Liver (tissue), 9 donors: ENCODE measurements around the gene SLC25A14. TPM values are rescaled to one million over a fixed set of nuclear protein-coding genes. Genes with fewer than 3 reads are reported as not detected.

Experiments used
- DNase-seq: peaks from one replicate; pipeline ENCODE4 v3.0.0-alpha.2; 2017; ENCODE audit warnings: low spot score
- H3K27ac ChIP-seq, 2 donors: one replicate each; pipeline ENCODE4 v1.7.0; 2013; ENCODE audit warnings: inconsistent platforms in 2 of 2, low read length in 2 of 2, control low read depth in 1 of 2, low read depth in 1 of 2, mild to moderate bottlenecking in 1 of 2
- H3K27me3 ChIP-seq, 4 donors: one replicate each; pipeline versions ENCODE4 v1.6.1 to v1.7.0; 2013; ENCODE audit warnings: low read length in 3 of 4, inconsistent platforms in 1 of 4, mild to moderate bottlenecking in 1 of 4, moderate library complexity in 1 of 4; ENCODE audit not compliant: control insufficient read depth in 4 of 4, insufficient read depth in 4 of 4
- H3K36me3 ChIP-seq, 4 donors: one replicate each; pipeline versions ENCODE4 v1.6.1 to v1.7.0; 2013; ENCODE audit warnings: low read length in 3 of 4, mild to moderate bottlenecking in 3 of 4, low read depth in 1 of 4, moderate library complexity in 1 of 4; ENCODE audit not compliant: control insufficient read depth in 4 of 4, insufficient read depth in 3 of 4
- H3K4me1 ChIP-seq, 4 donors: one replicate each; pipeline versions ENCODE4 v1.6.1 to v1.7.0; 2013; ENCODE audit warnings: low read length in 3 of 4, mild to moderate bottlenecking in 3 of 4, moderate library complexity in 1 of 4; ENCODE audit not compliant: control insufficient read depth in 4 of 4, insufficient read depth in 4 of 4
- H3K4me3 ChIP-seq, 3 donors: one replicate each; pipeline versions ENCODE4 v1.6.1 to v1.7.0; 2013; ENCODE audit warnings: low read length in 3 of 3, control low read depth in 1 of 3, low read depth in 1 of 3, mild to moderate bottlenecking in 1 of 3
- H3K9ac ChIP-seq, 2 donors: one replicate each; pipeline ENCODE4 v1.7.0; 2013; ENCODE audit warnings: low read length in 2 of 2, mild to moderate bottlenecking in 2 of 2, moderate library complexity in 2 of 2, control low read depth in 1 of 2, low read depth in 1 of 2
- H3K9me3 ChIP-seq, 4 donors: one replicate each; pipeline versions ENCODE4 v1.6.1 to v1.7.0; 2013; ENCODE audit warnings: low read length in 3 of 4; ENCODE audit not compliant: control insufficient read depth in 4 of 4
- ATF3 ChIP-seq: IDR thresholded peaks from 2 replicates; pipeline ENCODE4 v1.6.1; 2016; ENCODE audit warnings: antibody characterized with exemption
- CTCF ChIP-seq: fragments of 150-350 bp; IDR thresholded peaks from 2 replicates; pipeline ENCODE4 v1.5.1; 2017; ENCODE audit warnings: improper control_type of control experiment, low read depth, low read length; ENCODE audit not compliant: missing input control
- EGR1 ChIP-seq, 2 donors: IDR thresholded peaks; 2 replicates each; pipeline ENCODE4 v1.6.1; 2016 to 2018; ENCODE audit warnings: antibody characterized with exemption in 2 of 2, low read depth in 2 of 2
- FOXA2 ChIP-seq: IDR thresholded peaks from 2 replicates; pipeline ENCODE4 v1.6.1; 2016; ENCODE audit warnings: antibody characterized with exemption
- GABPA ChIP-seq, 2 donors: IDR thresholded peaks in 1 of 2; conservative IDR thresholded peaks in 1 of 2; 2 replicates each; pipeline ENCODE4 v1.6.1; 2016; ENCODE audit warnings: antibody characterized with exemption in 2 of 2, mild to moderate bottlenecking in 1 of 2, moderate library complexity in 1 of 2
- HNF4A ChIP-seq, 2 donors: conservative IDR thresholded peaks; 2 replicates each; pipeline ENCODE4 v1.6.1; 2016; ENCODE audit warnings: antibody characterized with exemption in 2 of 2, mild to moderate bottlenecking in 2 of 2
- HNF4G ChIP-seq: IDR thresholded peaks from 2 replicates; pipeline ENCODE4 v1.6.1; 2016; ENCODE audit warnings: antibody characterized with exemption
- NR2F2 ChIP-seq: IDR thresholded peaks from 2 replicates; pipeline ENCODE4 v1.6.1; 2016; ENCODE audit warnings: antibody characterized with exemption
- RAD21 ChIP-seq, 2 donors: IDR thresholded peaks; 2 replicates each; pipeline ENCODE4 v1.6.1; 2016; ENCODE audit warnings: antibody characterized with exemption in 2 of 2, mild to moderate bottlenecking in 2 of 2
- RXRA ChIP-seq, 2 donors: IDR thresholded peaks; 2 replicates each; pipeline ENCODE4 v1.6.1; 2017 to 2018; ENCODE audit warnings: antibody characterized with exemption in 2 of 2, mild to moderate bottlenecking in 1 of 2
- SP1 ChIP-seq: IDR thresholded peaks from 2 replicates; pipeline ENCODE4 v1.6.1; 2018; ENCODE audit warnings: antibody characterized with exemption, mild to moderate bottlenecking
- TAF1 ChIP-seq: conservative IDR thresholded peaks from 2 replicates; pipeline ENCODE4 v1.6.1; 2016; ENCODE audit warnings: antibody characterized with exemption, mild to moderate bottlenecking
- ZBTB33 ChIP-seq: IDR thresholded peaks from 2 replicates; pipeline ENCODE4 v1.6.1; 2016; ENCODE audit warnings: antibody characterized with exemption
- WGBS: extraction: QIAGEN DNeasy Blood & Tissue Kit; methylation state at CpG from one replicate; pipeline ENCODE4 v1.1.7; 2013; 5-methylcytosine and 5-hydroxymethylcytosine counted together
- polyA plus RNA-seq, 2 donors: library from polyadenylated mRNA; stranded (reverse) in 1 of 2; unstranded in 1 of 2; fragments of 200-250 nt in 1 of 2; fragments of >200 nt in 1 of 2; fragmentation: Nextera tagmentation in 1 of 2; extraction: Ambion mirVana in 1 of 2; gene quantifications; one replicate each; pipeline versions ENCODE4 v1.2.1 to v1.2.3, GENCODE V29; 2013 to 2015
- total RNA-seq, 2 donors: library from RNA; depleted of rRNA; stranded (reverse); fragments of >200 nt; gene quantifications; one replicate each; pipeline ENCODE4 v1.2.3, GENCODE V29; 2014
- TF ChIP-seq, protein P1 (sequence below): IDR thresholded peaks from 2 replicates; pipeline ENCODE4 v1.6.1; 2016; ENCODE audit warnings: antibody characterized with exemption, mild to moderate bottlenecking
- TF ChIP-seq, protein P2 (sequence below): IDR thresholded peaks from 2 replicates; pipeline ENCODE4 v1.6.1; 2016; ENCODE audit warnings: antibody characterized with exemption
- donor health status: healthy.
- donor health status: healthy.
- donor health status: healthy.
- donor health status: healthy.
- donor health status: healthy.

Gene SLC25A14
- total and polyA plus RNA-seq, 4 donors, result 2.7 to 5.8 (median 4.7) TPM

DNA sequence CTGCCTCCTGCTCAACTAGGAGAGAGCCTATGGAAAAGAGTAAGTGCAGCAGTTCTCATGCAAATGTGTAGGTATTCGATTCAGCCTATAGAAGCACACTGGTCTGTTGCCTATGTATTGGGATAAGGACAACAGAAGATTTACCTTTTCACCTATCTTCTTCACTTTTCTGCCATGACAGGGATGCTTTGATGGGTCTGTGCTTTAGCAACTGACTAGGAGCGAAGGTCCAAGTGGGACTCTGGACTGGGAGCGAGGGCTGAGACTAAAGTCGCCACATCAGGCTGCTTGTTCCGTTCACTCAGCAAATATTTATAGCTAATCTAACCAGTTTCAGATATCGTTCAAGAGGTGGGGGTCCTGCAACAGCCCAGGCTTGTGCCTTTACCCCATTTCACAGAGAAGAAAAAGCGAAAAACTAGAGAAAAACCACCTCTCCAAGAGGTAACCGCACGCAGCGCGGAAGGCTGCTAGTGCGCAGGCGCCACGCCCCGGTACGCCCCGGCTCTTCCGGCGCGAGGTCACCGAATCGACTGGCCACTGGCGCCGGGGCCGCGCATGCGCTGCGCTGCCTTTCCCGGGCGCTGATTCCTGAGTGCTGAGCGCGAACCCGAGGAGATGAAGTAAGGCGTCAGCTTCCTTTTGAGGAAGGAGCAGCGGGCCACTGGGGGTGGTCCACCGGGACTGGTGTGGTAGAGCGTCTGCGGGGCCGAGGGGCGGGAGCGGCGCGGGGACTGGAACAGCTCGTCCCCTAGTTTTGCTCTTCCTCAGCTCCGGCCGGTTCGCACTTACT is 61.9 kb downstream of the SLC25A14 start, which contains the start of gene RBMX2 (continued):
- no peak for TF ChIP-seq NR2F2
- no peak for TF ChIP-seq RAD21 (IDR thresholded peaks at IDR 0.05)

- DNase-seq, result no peak
- under 1% methylated on average over 13 of the region's 13 CpGs for WGBS
- H3K27me3 ChIP-seq, result peaks cover 0 to 3% (median 0%) of the 10 kb centered on the region in 4 donors
- H3K36me3 ChIP-seq, result peaks cover 0 to 3% (median 0%) of the 10 kb centered on the region in 4 donors
- TF ChIP-seq SP1 (no peak), ATF3 (no peak), FOXA2 (no peak), EGR1 (IDR thresholded peaks at IDR 0.05; ENCODE audit: low read depth in 2 of 2) (no peak), CTCF (no peak), HNF4A (conservative IDR thresholded peaks at IDR 0.05) (no peak), GABPA (IDR thresholded peaks at IDR 0.05 in 1 of 2, conservative IDR thresholded peaks at IDR 0.05 in 1 of 2) (no peak), RXRA (IDR thresholded peaks at IDR 0.05) (no peak)
- TF ChIP-seq, protein P1, sequence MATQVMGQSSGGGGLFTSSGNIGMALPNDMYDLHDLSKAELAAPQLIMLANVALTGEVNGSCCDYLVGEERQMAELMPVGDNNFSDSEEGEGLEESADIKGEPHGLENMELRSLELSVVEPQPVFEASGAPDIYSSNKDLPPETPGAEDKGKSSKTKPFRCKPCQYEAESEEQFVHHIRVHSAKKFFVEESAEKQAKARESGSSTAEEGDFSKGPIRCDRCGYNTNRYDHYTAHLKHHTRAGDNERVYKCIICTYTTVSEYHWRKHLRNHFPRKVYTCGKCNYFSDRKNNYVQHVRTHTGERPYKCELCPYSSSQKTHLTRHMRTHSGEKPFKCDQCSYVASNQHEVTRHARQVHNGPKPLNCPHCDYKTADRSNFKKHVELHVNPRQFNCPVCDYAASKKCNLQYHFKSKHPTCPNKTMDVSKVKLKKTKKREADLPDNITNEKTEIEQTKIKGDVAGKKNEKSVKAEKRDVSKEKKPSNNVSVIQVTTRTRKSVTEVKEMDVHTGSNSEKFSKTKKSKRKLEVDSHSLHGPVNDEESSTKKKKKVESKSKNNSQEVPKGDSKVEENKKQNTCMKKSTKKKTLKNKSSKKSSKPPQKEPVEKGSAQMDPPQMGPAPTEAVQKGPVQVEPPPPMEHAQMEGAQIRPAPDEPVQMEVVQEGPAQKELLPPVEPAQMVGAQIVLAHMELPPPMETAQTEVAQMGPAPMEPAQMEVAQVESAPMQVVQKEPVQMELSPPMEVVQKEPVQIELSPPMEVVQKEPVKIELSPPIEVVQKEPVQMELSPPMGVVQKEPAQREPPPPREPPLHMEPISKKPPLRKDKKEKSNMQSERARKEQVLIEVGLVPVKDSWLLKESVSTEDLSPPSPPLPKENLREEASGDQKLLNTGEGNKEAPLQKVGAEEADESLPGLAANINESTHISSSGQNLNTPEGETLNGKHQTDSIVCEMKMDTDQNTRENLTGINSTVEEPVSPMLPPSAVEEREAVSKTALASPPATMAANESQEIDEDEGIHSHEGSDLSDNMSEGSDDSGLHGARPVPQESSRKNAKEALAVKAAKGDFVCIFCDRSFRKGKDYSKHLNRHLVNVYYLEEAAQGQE, result no peak
- H3K9me3 ChIP-seq, result no peaks in the 10 kb centered on the region
- H3K4me1 ChIP-seq, result peaks cover 3 to 14% (median 8%) of the 10 kb centered on the region in 4 donors
- peak overlapping the region; percentile 76 to 92 (median 82) for H3K4me3 ChIP-seq
- no peak overlapping the region for H3K27ac ChIP-seq
- peak overlapping the region in 1 of 2 donors; percentile 71 for H3K9ac ChIP-seq
These were observed 62.5 kb downstream of the SLC25A14 start for GRCh38 chrX:130402208-130402684.

DNA sequence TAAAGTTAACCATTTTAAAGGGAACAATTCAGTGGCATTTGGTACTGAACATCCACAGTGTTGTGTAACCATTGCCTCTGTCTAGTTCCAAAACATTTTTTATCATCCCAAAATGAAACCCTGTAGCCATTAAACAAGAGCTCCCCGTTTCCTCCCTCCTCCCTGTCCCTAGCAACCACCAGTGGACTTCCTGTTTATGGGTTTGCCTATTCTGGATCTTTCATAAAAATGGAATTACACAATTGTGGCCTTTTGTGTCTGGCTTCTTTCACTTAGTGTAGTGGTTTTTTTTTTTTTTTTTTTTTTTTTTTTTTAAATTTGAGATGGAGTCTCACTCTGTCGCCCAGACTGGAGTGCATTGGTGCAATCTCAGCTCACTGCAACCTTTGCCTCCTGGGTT is 73.7 kb downstream of the SLC25A14 start:
- Histone ChIP-seq H3K27me3 (no peaks in the 10 kb centered on the region), H3K9me3 (no peaks in the 10 kb centered on the region), H3K4me3 (no peak overlapping the region), H3K9ac (no peak overlapping the region), H3K27ac (no peak overlapping the region), H3K4me1 (no peaks in the 10 kb centered on the region), H3K36me3 (peaks cover 0 to 16% (median 8%) of the 10 kb centered on the region in 4 donors)
- TF ChIP-seq GABPA (IDR thresholded peaks at IDR 0.05 in 1 of 2, conservative IDR thresholded peaks at IDR 0.05 in 1 of 2) (no peak), TAF1 (no peak), HNF4G (no peak), ZBTB33 (no peak), RXRA (IDR thresholded peaks at IDR 0.05) (no peak), FOXA2 (no peak), RAD21 (IDR thresholded peaks at IDR 0.05) (no peak), ATF3 (no peak), HNF4A (conservative IDR thresholded peaks at IDR 0.05) (no peak)
- TF ChIP-seq, protein P2, sequence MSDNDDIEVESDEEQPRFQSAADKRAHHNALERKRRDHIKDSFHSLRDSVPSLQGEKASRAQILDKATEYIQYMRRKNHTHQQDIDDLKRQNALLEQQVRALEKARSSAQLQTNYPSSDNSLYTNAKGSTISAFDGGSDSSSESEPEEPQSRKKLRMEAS, result no peak
- TF ChIP-seq, protein P1, result no peak
- 64% methylated on average over 2 of the region's 2 CpGs for WGBS
- DNase-seq, result no peak
